Activated CD8-positive, alpha-beta T cell treated with anti-CD3 and anti-CD28 coated beads for 36 hours (primary cell): ENCODE data around the gene NTMT2. TPM values are rescaled to one million over a fixed set of nuclear protein-coding genes. Genes with fewer than 3 reads are reported as not detected.

Experiments used
- ATAC-seq: fragments of 200-7000 bp; cut with Tn5 transposase; one replicate; pipeline ENCODE4 v1.10.0; 2021; ENCODE audit warnings: mild to moderate bottlenecking, moderate library complexity
- CTCF ChIA-PET: fragments of 350-600 bp; sonication (Branson Sonifier 250); formaldehyde crosslinking; loops from one replicate; lab custom pipeline; 2021; ENCODE audit warnings: antibody characterized with exemption; lab: Charles Lee
- POLR2A ChIA-PET: fragments of 350-600 bp; sonication (Branson Sonifier 250); formaldehyde crosslinking; loops from one replicate; lab custom pipeline; 2021; ENCODE audit warnings: antibody characterized with exemption; lab: Charles Lee
- DNase-seq: peaks from one replicate; pipeline ENCODE4 v3.0.0-alpha.2; 2020
- H3K27ac Mint-ChIP-seq: one replicate; pipeline ENCODE4 v1.8.0; 2021; ENCODE audit warnings: mild to moderate bottlenecking, mixed read lengths
- H3K27me3 Mint-ChIP-seq: one replicate; pipeline ENCODE4 v1.8.0; 2021; ENCODE audit warnings: mixed read lengths
- H3K36me3 Mint-ChIP-seq: one replicate; pipeline ENCODE4 v1.8.0; 2021; ENCODE audit warnings: low read depth, mixed read lengths
- H3K4me1 Mint-ChIP-seq: one replicate; pipeline ENCODE4 v1.8.0; 2021; ENCODE audit warnings: low read depth, mixed read lengths
- H3K4me3 Mint-ChIP-seq: one replicate; pipeline ENCODE4 v1.8.0; 2021; ENCODE audit warnings: mild to moderate bottlenecking, moderate library complexity, mixed read lengths
- H3K9me3 Mint-ChIP-seq: one replicate; pipeline ENCODE4 v1.8.0; 2021; ENCODE audit warnings: mixed read lengths
- CTCF ChIP-seq: fragments of 200-600 bp; IDR thresholded peaks from one replicate; pipeline ENCODE4 v1.8.0; 2022; ENCODE audit warnings: antibody characterized with exemption, mild to moderate bottlenecking
- intact Hi-C: fragments of 100-400 bp; cut with micrococcal nuclease; formaldehyde crosslinking; loops from one replicate; pipeline ENCODE4 v1.10.0; 2022
- total RNA-seq, 2 experiments: library from RNA; stranded (reverse); gene quantifications; one replicate each; pipeline ENCODE4 v1.2.3, GENCODE V29; 2021

NTMT2 gene
- total RNA-seq, 2 experiments from 2014 or later, result not detected

- TF ChIP-seq CTCF, result no peak
- Mint-ChIP-seq H3K27ac (no peak overlapping the region), H3K36me3 (no peaks in the 10 kb centered on the region), H3K4me1 (no peaks in the 10 kb centered on the region), H3K4me3 (no peak overlapping the region), H3K9me3 (peaks cover 2% of the 10 kb centered on the region), H3K27me3 (peaks cover 15% of the 10 kb centered on the region)
- ATAC-seq, result no peak
- ChIA-PET CTCF (no interaction called here), POLR2A (no interaction called here)
- no peak for DNase-seq
- intact Hi-C loops, result no loop called here
These were observed 30.9 kb upstream of the NTMT2 start for GRCh38 chr1:170114906-170115305.

DNA sequence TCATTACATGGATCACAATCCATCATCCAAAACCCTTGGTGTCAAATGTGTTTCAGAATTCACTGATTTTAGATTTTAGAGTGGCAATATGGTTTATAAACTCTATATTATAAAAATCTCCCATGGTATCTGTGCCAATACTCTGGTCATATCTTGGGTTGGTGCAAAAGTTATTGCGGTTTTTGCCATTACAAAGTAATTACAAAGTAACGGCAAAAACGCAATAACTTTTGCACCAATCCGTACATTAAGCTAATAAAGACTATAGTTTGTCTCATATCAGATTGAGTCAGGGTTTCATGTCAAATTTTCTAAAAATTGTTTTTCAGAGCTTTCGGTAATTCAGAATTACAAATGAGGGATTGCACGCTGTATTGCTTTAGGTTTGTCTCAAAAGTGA is 23.4 kb upstream of the NTMT2 start:
- no peaks in the 10 kb centered on the region for H3K4me1 Mint-ChIP-seq
- peaks cover 4% of the 10 kb centered on the region for H3K27me3 Mint-ChIP-seq
- ChIA-PET POLR2A (no interaction called here), CTCF (no interaction called here)
- TF ChIP-seq CTCF, result no peak
- ATAC-seq, result no peak
- intact Hi-C loops, result no loop called here
- H3K36me3 Mint-ChIP-seq, result no peaks in the 10 kb centered on the region
- H3K27ac Mint-ChIP-seq, result no peak overlapping the region
- no peak overlapping the region for H3K4me3 Mint-ChIP-seq
- no peak for DNase-seq
- H3K9me3 Mint-ChIP-seq, result peaks cover 9% of the 10 kb centered on the region

DNA sequence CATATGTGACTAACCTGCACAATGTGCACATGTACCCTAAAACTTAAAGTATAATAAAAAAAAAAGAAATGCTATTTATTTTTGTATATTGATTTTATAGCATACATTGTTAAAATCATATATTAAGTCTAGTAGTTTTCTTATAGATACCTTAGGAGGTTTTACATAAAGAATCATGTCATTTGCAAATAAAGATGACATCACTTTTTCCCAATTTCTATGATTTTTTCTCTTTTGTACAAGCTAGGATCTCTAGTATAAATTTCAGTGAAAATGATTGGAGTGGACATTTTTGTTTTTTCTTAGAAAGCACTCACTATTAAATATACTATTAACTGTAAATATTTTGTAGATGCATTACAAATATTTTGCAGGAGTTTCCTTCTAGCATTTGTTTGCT is 20.5 kb upstream of the NTMT2 start:
- DNase-seq, result no peak
- CTCF ChIA-PET, result no interaction called here
- H3K9me3 Mint-ChIP-seq, result peaks cover 9% of the 10 kb centered on the region
- POLR2A ChIA-PET, result no interaction called here
- TF ChIP-seq CTCF, result no peak
- H3K27me3 Mint-ChIP-seq, result no peaks in the 10 kb centered on the region
- intact Hi-C loops, result no loop called here
- no peak overlapping the region for H3K27ac Mint-ChIP-seq
- H3K36me3 Mint-ChIP-seq, result no peaks in the 10 kb centered on the region
- no peak for ATAC-seq
- H3K4me3 Mint-ChIP-seq, result no peak overlapping the region
- H3K4me1 Mint-ChIP-seq, result no peaks in the 10 kb centered on the region

- peaks cover 2% of the 10 kb centered on the region for H3K27me3 Mint-ChIP-seq
- no peaks in the 10 kb centered on the region for H3K4me1 Mint-ChIP-seq
- no peaks in the 10 kb centered on the region for H3K36me3 Mint-ChIP-seq
- ATAC-seq (peak; percentile 55), DNase-seq (no peak)
- no peak for TF ChIP-seq CTCF
- POLR2A ChIA-PET, result no interaction called here
- no peak overlapping the region for H3K4me3 Mint-ChIP-seq
- CTCF ChIA-PET, result no interaction called here
- H3K27ac Mint-ChIP-seq, result no peak overlapping the region
- intact Hi-C loops, result no loop called here
- H3K9me3 Mint-ChIP-seq, result peaks cover 9% of the 10 kb centered on the region
These were observed 19.1 kb upstream of the NTMT2 start for GRCh38 chr1:170126696-170127095.

GRCh38 chr1:170131450-170131849 is 14.3 kb upstream of the NTMT2 start:
- H3K36me3 Mint-ChIP-seq, result no peaks in the 10 kb centered on the region
- intact Hi-C loops, result no loop called here
- no peak for ATAC-seq
- no peak overlapping the region for H3K4me3 Mint-ChIP-seq
- no peak for DNase-seq
- H3K27ac Mint-ChIP-seq, result no peak overlapping the region
- no peak for TF ChIP-seq CTCF
- ChIA-PET POLR2A (no interaction called here), CTCF (no interaction called here)
- no peaks in the 10 kb centered on the region for H3K4me1 Mint-ChIP-seq
- H3K9me3 Mint-ChIP-seq, result no peaks in the 10 kb centered on the region
- peaks cover 2% of the 10 kb centered on the region for H3K27me3 Mint-ChIP-seq
